ENCODE results near the gene PLEKHF1. TPM values are rescaled to one million over a fixed set of nuclear protein-coding genes. Genes with fewer than 3 reads are reported as not detected.

The PLEKHF1 gene
- total RNA-seq, 1 experiment from 2014 or later = 12.9 TPM

- no peaks in the 10 kb centered on the region for H3K27me3 ChIP-seq (ENCODE audit: control insufficient read depth, insufficient read depth, low read length)
- DNase-seq = no peak
- H3K36me3 ChIP-seq (replicated peaks; ENCODE audit: control insufficient read depth, insufficient read depth, low read length) = no peaks in the 10 kb centered on the region
- no peak overlapping the region for H3K4me3 ChIP-seq (ENCODE audit: insufficient read depth, low read depth, low read length)
Observed at GRCh38 chr19:29628661-29629385, 36.4 kb upstream of the PLEKHF1 start.

DNA sequence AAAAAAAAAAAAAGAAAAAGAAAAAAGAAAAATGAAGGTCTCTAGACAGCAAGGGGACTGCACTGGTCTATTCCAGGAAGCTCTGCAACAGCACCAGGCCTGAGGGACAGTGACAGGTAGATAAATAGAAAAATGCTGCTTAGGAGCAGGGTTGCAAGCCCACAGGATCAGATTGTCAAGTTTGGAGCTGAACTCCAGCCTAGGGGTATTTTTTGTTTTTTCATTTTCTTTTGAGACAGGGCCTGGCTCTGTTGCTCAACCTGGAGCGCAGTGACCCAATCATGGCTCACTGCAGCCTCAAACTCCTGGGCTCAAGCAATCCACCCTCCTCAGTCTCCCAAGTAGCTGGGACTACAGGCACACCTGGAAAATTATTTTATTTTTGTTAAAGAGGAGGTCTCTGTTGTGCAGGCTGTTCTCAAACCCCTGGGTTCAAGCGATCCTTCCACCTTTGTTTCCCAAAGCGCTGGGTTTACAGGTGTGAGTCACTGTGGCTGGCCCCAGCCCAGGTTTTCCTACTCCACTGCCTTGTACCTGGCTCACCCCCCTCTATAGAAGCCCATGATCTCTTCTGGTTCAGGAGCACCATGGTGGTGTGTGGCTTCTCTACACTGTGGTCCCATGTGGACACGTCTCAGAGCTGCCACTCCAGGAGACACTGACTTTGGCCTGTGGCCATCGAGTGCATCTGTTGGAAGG is 35.3 kb upstream of the PLEKHF1 start:
- no peaks in the 10 kb centered on the region for H3K36me3 ChIP-seq (replicated peaks; ENCODE audit: control insufficient read depth, insufficient read depth, low read length)
- no peaks in the 10 kb centered on the region for H3K27me3 ChIP-seq (ENCODE audit: control insufficient read depth, insufficient read depth, low read length)
- no peak for DNase-seq
- H3K4me3 ChIP-seq (ENCODE audit: insufficient read depth, low read depth, low read length) = no peak overlapping the region

DNA sequence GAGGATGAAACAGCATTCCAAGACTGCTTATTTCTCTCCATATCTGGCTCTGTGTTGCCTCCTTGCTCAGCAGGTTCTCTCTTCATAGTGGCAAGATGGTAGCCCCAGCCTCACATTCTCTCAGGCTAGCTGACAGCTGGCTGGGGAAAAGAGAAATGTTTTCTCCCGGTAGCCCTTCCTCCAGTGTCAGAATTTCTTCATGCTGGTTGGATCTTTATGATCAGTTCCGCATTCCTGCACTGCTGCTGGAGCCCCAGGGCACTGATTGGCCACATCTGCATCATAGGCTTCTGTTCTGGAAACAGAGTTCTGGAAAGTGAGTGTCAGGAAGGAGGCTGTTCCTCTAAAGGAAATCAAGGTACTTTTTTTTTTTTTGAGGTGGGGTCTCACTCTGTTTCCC is 34.6 kb upstream of the PLEKHF1 start:
- H3K27me3 ChIP-seq (ENCODE audit: control insufficient read depth, insufficient read depth, low read length) = no peaks in the 10 kb centered on the region
- no peaks in the 10 kb centered on the region for H3K36me3 ChIP-seq (replicated peaks; ENCODE audit: control insufficient read depth, insufficient read depth, low read length)
- peak; percentile 8 for DNase-seq
- H3K4me3 ChIP-seq (ENCODE audit: insufficient read depth, low read depth, low read length) = no peak overlapping the region

DNA sequence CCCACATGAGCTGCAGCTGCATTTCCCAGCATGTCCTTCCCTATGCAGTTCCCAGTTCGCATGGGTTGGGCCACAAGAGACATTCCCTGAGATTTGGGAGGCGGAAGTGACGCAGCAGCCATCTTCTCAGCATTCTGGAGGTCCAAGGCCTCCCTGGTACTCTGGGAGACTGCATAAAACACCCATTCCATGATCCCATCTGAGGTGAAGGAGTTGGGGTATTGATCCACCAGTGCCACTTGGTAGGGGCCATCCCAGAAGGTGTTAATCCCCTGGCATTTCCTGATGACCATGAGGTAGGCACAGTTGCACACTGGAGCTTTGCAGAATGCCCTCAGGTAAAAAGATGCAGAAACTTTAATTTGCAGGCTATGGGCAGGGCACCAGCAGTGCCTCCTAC is 33.8 kb upstream of the PLEKHF1 start:
- DNase-seq = peak; percentile 8
- Histone ChIP-seq H3K4me3 (ENCODE audit: insufficient read depth, low read depth, low read length) (no peak overlapping the region), H3K36me3 (replicated peaks; ENCODE audit: control insufficient read depth, insufficient read depth, low read length) (no peaks in the 10 kb centered on the region), H3K27me3 (ENCODE audit: control insufficient read depth, insufficient read depth, low read length) (no peaks in the 10 kb centered on the region)

- DNase-seq = no peak
- no peak overlapping the region for H3K4me3 ChIP-seq (ENCODE audit: insufficient read depth, low read depth, low read length)
Observed at GRCh38 chr19:29634002-29634401, 31.3 kb upstream of the PLEKHF1 start.

GRCh38 chr19:29634423-29635130 is 30.7 kb upstream of the PLEKHF1 start:
- Histone ChIP-seq H3K27me3 (ENCODE audit: control insufficient read depth, insufficient read depth, low read length) (no peaks in the 10 kb centered on the region), H3K36me3 (replicated peaks; ENCODE audit: control insufficient read depth, insufficient read depth, low read length) (no peaks in the 10 kb centered on the region), H3K4me3 (ENCODE audit: insufficient read depth, low read depth, low read length) (no peak overlapping the region)
- DNase-seq = peak; percentile 9

More at GRCh38 chr19:29634002-29634401, 31.3 kb upstream of the PLEKHF1 start:
- no peaks in the 10 kb centered on the region for H3K27me3 ChIP-seq (ENCODE audit: control insufficient read depth, insufficient read depth, low read length)
- H3K36me3 ChIP-seq (replicated peaks; ENCODE audit: control insufficient read depth, insufficient read depth, low read length) = no peaks in the 10 kb centered on the region

- peak; percentile 7 for DNase-seq
- no peaks in the 10 kb centered on the region for H3K27me3 ChIP-seq (ENCODE audit: control insufficient read depth, insufficient read depth, low read length)
Observed at GRCh38 chr19:29635963-29636362, 29.3 kb upstream of the PLEKHF1 start.

DNA sequence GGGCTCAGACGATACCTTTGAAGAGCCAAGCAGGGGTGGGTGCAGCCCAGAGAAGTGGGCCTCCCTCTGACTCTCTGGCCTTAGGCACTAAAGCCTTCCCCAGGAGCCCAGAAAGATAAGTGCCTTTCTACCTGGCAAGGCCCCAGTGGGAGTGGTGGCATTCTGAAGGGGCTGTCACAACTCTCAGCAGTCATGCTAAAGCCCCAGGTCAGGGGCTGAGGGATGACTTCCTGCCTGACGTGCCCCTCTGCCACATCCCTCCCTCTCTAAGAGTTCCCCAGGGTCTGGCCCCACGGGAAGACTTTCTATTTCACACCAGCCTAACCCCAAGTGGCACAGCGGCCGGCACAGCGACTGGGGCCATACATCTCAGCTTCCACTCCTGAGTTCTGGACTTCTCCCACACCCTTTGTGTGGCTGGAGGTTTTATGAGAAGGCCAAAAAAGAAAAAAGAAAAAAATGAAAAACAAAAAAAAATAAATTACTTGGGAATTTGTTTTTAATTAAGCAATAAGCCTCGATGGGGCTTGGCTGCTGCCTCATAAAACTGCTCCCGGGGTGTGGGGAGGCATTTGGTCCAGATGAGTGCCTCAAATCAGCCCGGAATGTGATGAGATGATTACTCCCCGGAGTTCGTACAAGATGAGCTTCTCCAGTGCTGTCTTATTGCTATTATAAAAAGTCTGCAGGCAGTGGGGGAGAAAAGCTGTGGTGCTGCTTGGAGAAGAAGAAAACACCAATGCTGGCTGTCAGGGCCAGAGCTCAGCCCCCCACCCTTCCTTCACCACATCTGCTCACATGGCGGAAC is 28.5 kb upstream of the PLEKHF1 start:
- Histone ChIP-seq H3K36me3 (replicated peaks; ENCODE audit: control insufficient read depth, insufficient read depth, low read length) (no peaks in the 10 kb centered on the region), H3K4me3 (ENCODE audit: insufficient read depth, low read depth, low read length) (no peak overlapping the region), H3K27me3 (ENCODE audit: control insufficient read depth, insufficient read depth, low read length) (no peaks in the 10 kb centered on the region)
- DNase-seq = peak; percentile 15

More at GRCh38 chr19:29635963-29636362, 29.3 kb upstream of the PLEKHF1 start:
- Histone ChIP-seq H3K36me3 (replicated peaks; ENCODE audit: control insufficient read depth, insufficient read depth, low read length) (no peaks in the 10 kb centered on the region), H3K4me3 (ENCODE audit: insufficient read depth, low read depth, low read length) (no peak overlapping the region)

DNA sequence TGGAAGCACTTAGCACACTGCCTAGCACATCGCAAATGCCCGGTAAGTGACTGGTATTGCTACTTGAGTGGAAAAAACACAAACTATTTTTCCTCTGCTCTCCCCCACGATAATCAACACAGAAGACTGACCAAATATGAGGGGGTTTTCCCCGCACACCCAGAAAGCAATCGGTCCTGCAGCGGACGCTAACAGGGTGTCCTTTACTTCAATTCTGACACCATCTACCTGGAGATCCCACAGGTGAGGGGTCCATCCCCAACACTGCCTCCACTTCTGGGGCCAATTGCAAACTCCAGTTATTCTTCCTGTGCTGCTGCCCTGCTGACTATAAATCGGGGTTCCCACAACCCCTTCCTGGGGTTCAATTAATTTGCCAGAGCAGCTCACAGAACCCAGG is 26.2 kb upstream of the PLEKHF1 start:
- Histone ChIP-seq H3K4me3 (ENCODE audit: insufficient read depth, low read depth, low read length) (no peak overlapping the region), H3K36me3 (replicated peaks; ENCODE audit: control insufficient read depth, insufficient read depth, low read length) (no peaks in the 10 kb centered on the region), H3K27me3 (ENCODE audit: control insufficient read depth, insufficient read depth, low read length) (no peaks in the 10 kb centered on the region)
- no peak for DNase-seq

DNA sequence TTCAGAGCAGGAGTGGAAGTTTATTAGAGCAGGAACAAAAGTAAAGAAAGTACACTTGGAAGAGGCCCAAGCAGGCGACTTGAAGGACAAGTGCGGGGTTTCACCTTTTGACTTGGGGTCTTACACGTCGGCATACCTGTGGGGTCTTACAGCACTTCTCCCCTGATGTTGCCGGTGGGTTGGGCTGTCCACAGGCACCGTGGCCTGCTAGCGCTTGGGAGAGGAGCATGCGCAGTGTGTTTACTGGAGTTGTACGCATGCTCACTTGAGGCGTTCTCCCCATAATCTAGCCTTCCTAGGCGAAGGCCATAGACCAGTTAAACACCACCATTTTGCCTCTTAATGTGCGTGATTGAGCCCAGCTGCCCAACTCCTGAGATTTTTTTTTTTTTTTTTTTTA is 25.0 kb upstream of the PLEKHF1 start:
- no peak for DNase-seq
- H3K36me3 ChIP-seq (replicated peaks; ENCODE audit: control insufficient read depth, insufficient read depth, low read length) = no peaks in the 10 kb centered on the region
- no peaks in the 10 kb centered on the region for H3K27me3 ChIP-seq (ENCODE audit: control insufficient read depth, insufficient read depth, low read length)
- H3K4me3 ChIP-seq (ENCODE audit: insufficient read depth, low read depth, low read length) = no peak overlapping the region

DNA sequence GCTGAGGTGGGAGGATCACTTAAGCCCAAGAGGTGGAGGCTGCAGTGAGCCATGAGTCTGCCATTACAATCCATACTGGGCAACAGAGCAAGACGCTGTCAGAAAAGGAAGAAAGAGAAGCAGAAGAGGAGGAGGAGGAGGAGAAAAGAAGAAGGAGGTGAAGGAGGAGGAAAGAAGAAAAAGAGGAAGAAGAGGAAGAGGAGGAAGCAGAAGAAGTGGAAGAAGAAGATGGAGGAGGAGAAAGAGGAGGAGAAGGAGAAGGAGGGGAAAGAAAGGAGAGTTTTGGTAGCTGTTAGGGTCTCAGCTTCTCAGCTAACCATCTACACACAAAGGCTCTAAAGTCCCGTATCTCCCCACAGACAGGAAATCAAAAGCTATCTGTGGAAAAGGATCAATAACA is 23.7 kb upstream of the PLEKHF1 start:
- H3K27me3 ChIP-seq (ENCODE audit: control insufficient read depth, insufficient read depth, low read length) = no peaks in the 10 kb centered on the region
- H3K36me3 ChIP-seq (replicated peaks; ENCODE audit: control insufficient read depth, insufficient read depth, low read length) = no peaks in the 10 kb centered on the region
- DNase-seq = no peak
- no peak overlapping the region for H3K4me3 ChIP-seq (ENCODE audit: insufficient read depth, low read depth, low read length)

DNA sequence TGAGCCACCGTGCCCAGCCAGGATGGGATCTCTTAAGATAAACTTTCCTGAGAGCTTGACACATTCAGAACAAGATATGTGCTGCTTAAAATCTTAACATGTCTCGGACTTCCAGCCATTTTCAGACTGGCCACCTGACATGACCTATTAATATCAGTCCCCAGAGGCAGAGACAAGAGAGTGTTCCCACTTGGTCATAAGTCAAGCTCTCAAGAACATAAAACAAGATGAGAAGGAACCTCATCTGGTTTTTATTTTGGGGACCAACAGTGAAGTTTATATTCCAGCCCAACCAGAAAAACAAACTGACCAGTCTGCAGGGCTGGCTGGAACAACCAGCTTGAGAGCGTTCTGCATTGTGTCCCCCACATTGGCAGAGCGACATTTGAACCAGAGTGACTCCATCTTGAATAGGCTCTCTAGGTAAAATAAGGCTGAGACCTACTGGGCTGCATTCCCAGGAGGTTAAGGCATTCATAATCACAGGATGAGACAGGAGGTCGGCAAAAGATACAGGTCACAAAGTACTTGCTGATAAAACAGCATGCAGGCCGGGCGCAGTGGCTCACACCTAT is 21.8 kb upstream of the PLEKHF1 start:
- Histone ChIP-seq H3K36me3 (replicated peaks; ENCODE audit: control insufficient read depth, insufficient read depth, low read length) (no peaks in the 10 kb centered on the region), H3K27me3 (ENCODE audit: control insufficient read depth, insufficient read depth, low read length) (no peaks in the 10 kb centered on the region), H3K4me3 (ENCODE audit: insufficient read depth, low read depth, low read length) (no peak overlapping the region)
- DNase-seq = no peak

GRCh38 chr19:29644210-29644609 is 21.1 kb upstream of the PLEKHF1 start:
- Histone ChIP-seq H3K27me3 (ENCODE audit: control insufficient read depth, insufficient read depth, low read length) (no peaks in the 10 kb centered on the region), H3K4me3 (ENCODE audit: insufficient read depth, low read depth, low read length) (no peak overlapping the region), H3K36me3 (replicated peaks; ENCODE audit: control insufficient read depth, insufficient read depth, low read length) (no peaks in the 10 kb centered on the region)
- DNase-seq = no peak

DNA sequence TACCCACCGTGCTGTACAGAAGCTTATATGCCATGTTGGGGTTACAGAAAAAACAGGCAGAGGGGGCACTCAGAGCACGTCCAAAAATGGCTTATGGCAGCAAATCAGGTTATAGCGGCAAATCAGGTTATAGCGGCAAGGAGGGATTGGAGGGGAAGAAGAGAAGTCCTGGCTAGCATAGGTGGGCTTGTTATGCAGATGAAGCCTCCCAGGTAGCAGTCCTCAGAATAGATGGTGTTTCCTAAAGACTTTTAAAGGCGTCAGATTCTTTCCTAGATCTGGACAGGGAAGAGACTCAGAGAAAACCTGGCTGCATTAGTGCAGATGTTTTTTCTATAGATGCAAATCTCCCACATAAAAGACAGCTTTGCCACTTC is 19.8 kb upstream of the PLEKHF1 start:
- Histone ChIP-seq H3K4me3 (ENCODE audit: insufficient read depth, low read depth, low read length) (no peak overlapping the region), H3K36me3 (replicated peaks; ENCODE audit: control insufficient read depth, insufficient read depth, low read length) (no peaks in the 10 kb centered on the region), H3K27me3 (ENCODE audit: control insufficient read depth, insufficient read depth, low read length) (no peaks in the 10 kb centered on the region)
- DNase-seq = peak; percentile 50
